GM23338 (cell line): Measurements from ENCODE around the gene MIGA1. TPM values are rescaled to one million over a fixed set of nuclear protein-coding genes. Genes with fewer than 3 reads are reported as not detected.

ENCODE experiments used
- ATAC-seq: fragments of 200-7000 bp; cut with Tn5 transposase; 3 replicates; pipeline ENCODE4 v1.9.1; 2020
- DNase-seq: peaks from one replicate; pipeline ENCODE4 v3.0.0-alpha.2; 2015; ENCODE audit warnings: low spot score
- H2AFZ ChIP-seq: fragments of 200-600 bp; sonication (generic); 2 replicates; pipeline ENCODE4 v1.8.0; 2016; ENCODE audit warnings: antibody characterized with exemption, mild to moderate bottlenecking, moderate library complexity
- H3F3A ChIP-seq: fragments of 200-600 bp; sonication (generic); replicated peaks from 2 replicates; pipeline ENCODE4 v1.8.0; 2017; ENCODE audit warnings: antibody characterized with exemption, mixed run types, low read depth
- H3K27ac ChIP-seq: fragments of 200-600 bp; sonication (generic); 2 replicates; pipeline ENCODE4 v1.6.1; 2016; ENCODE audit warnings: low read depth
- H3K27me3 ChIP-seq: fragments of 200-600 bp; sonication (generic); 2 replicates; pipeline ENCODE4 v1.8.0; 2016; ENCODE audit warnings: mild to moderate bottlenecking, mixed run types, moderate library complexity; ENCODE audit not compliant: insufficient read depth
- H3K36me3 ChIP-seq: fragments of 200-600 bp; sonication (generic); 2 replicates; pipeline ENCODE4 v1.8.0; 2016; ENCODE audit warnings: mild to moderate bottlenecking; ENCODE audit not compliant: insufficient read depth
- H3K4me1 ChIP-seq: fragments of 200-600 bp; sonication (generic); 2 replicates; pipeline ENCODE4 v1.8.0; 2016; ENCODE audit warnings: mild to moderate bottlenecking, moderate library complexity; ENCODE audit not compliant: insufficient read depth
- H3K4me2 ChIP-seq: fragments of 200-600 bp; sonication (generic); 2 replicates; pipeline ENCODE4 v1.7.1; 2017; ENCODE audit warnings: mixed run types
- H3K4me3 ChIP-seq: fragments of 200-600 bp; sonication (generic); 2 replicates; pipeline ENCODE4 v1.6.1; 2016; ENCODE audit warnings: mixed run types
- H3K79me2 ChIP-seq: fragments of 200-600 bp; sonication (generic); replicated peaks from 2 replicates; pipeline ENCODE4 v1.8.0; 2017; ENCODE audit warnings: mild to moderate bottlenecking; ENCODE audit not compliant: insufficient read depth
- H3K9me2 ChIP-seq: fragments of 200-600 bp; sonication (generic); 2 replicates; pipeline ENCODE4 v1.8.0; 2017; ENCODE audit not compliant: insufficient read depth
- H4K20me1 ChIP-seq: fragments of 200-600 bp; sonication (generic); replicated peaks from 2 replicates; pipeline ENCODE4 v1.8.0; 2017; ENCODE audit warnings: mild to moderate bottlenecking; ENCODE audit not compliant: insufficient read depth
- H3K27ac Mint-ChIP-seq: 2 replicates; pipeline ENCODE4 v1.8.0; 2020; ENCODE audit warnings: inconsistent platforms, mild to moderate bottlenecking, moderate library complexity, mixed read lengths
- H3K27me3 Mint-ChIP-seq: 3 replicates; pipeline ENCODE4 v1.8.0; 2022; ENCODE audit warnings: low read depth, mild to moderate bottlenecking, moderate library complexity, mixed read lengths, inconsistent platforms; ENCODE audit not compliant: insufficient read depth, poor library complexity
- H3K36me3 Mint-ChIP-seq: 3 replicates; pipeline ENCODE4 v1.8.0; 2021; ENCODE audit warnings: low read depth, mild to moderate bottlenecking, inconsistent platforms, moderate library complexity, mixed read lengths
- H3K4me1 Mint-ChIP-seq: 3 replicates; pipeline ENCODE4 v1.8.0; 2020; ENCODE audit warnings: mild to moderate bottlenecking, inconsistent platforms, mixed read lengths
- H3K4me3 Mint-ChIP-seq: 3 replicates; pipeline ENCODE4 v1.8.0; 2021; ENCODE audit warnings: moderate library complexity, mild to moderate bottlenecking, inconsistent platforms, mixed read lengths
- H3K9me3 Mint-ChIP-seq: 3 replicates; pipeline ENCODE4 v1.8.0; 2020; ENCODE audit warnings: moderate library complexity, mild to moderate bottlenecking, inconsistent platforms, mixed read lengths
- CREB1 ChIP-seq: fragments of 250-450 bp; sonication (Bioruptor Pico); IDR thresholded peaks from 2 replicates; pipeline ENCODE4 v1.5.0; 2020; ENCODE audit warnings: low read depth, mild to moderate bottlenecking, moderate library complexity
- ETS1 ChIP-seq: IDR thresholded peaks from 2 replicates; pipeline ENCODE4 v1.6.1; 2016; ENCODE audit warnings: antibody characterized with exemption
- EZH2phosphoT487 ChIP-seq: fragments of 200-600 bp; sonication (generic); IDR thresholded peaks from one replicate; pipeline ENCODE4 v1.8.1; 2018; ENCODE audit warnings: antibody characterized with exemption; ENCODE audit not compliant: unreplicated experiment
- NANOG ChIP-seq: IDR thresholded peaks from 2 replicates; pipeline ENCODE4 v1.6.1; 2016; ENCODE audit warnings: antibody characterized with exemption, borderline replicate concordance
- POLR2AphosphoS5 ChIP-seq: IDR thresholded peaks from 2 replicates; pipeline ENCODE4 v1.6.1; 2016; ENCODE audit warnings: antibody characterized with exemption, low read depth
- REST ChIP-seq: IDR thresholded peaks from one replicate; pipeline ENCODE4 v1.6.1; 2018; ENCODE audit warnings: antibody characterized with exemption; ENCODE audit not compliant: unreplicated experiment
- STAT1 ChIP-seq: IDR thresholded peaks from one replicate; pipeline ENCODE4 v1.6.1; 2016; ENCODE audit warnings: antibody characterized with exemption; ENCODE audit not compliant: unreplicated experiment
- ZNF114 ChIP-seq: fragments of 250-450 bp; sonication (Bioruptor Pico); IDR thresholded peaks from 2 replicates; pipeline ENCODE4 v1.5.0; 2020; ENCODE audit warnings: mild to moderate bottlenecking, moderate library complexity
- ZNF331 ChIP-seq: fragments of 250-450 bp; sonication (Bioruptor Pico); IDR thresholded peaks from 2 replicates; pipeline ENCODE4 v1.5.0; 2020; ENCODE audit warnings: low read depth, mild to moderate bottlenecking, moderate library complexity
- polyA plus RNA-seq: library from polyadenylated mRNA; unstranded; fragments of >200 nt; fragmentation: Nextera tagmentation; extraction: Ambion mirVana; gene quantifications from 2 replicates; pipeline ENCODE4 v1.2.1, GENCODE V29; 2016
- total RNA-seq: library from RNA; depleted of rRNA; stranded (reverse); fragments of >200 nt; shearing (Covaris generic); gene quantifications from 2 replicates; pipeline ENCODE4 v1.2.3, GENCODE V29; 2014
- TF ChIP-seq, protein P1 (sequence below), 2 experiments: fragments of 200-600 bp in 1 of 2; sonication (generic) in 1 of 2; conservative IDR thresholded peaks; 2 replicates each; pipeline versions ENCODE4 v1.5.1 to v1.6.1; 2016 to 2017; ENCODE audit warnings: antibody characterized with exemption in 2 of 2, low read depth in 2 of 2, mild to moderate bottlenecking in 2 of 2, moderate library complexity in 1 of 2

The MIGA1 gene
- total and polyA plus RNA-seq, 2 experiments from 2014 or later: 3.4 to 7.5 TPM

GRCh38 chr1:77831976-77832711 lies 52.7 kb downstream of the MIGA1 start (continued):
- no peak for TF ChIP-seq STAT1
- TF ChIP-seq, protein P1, sequence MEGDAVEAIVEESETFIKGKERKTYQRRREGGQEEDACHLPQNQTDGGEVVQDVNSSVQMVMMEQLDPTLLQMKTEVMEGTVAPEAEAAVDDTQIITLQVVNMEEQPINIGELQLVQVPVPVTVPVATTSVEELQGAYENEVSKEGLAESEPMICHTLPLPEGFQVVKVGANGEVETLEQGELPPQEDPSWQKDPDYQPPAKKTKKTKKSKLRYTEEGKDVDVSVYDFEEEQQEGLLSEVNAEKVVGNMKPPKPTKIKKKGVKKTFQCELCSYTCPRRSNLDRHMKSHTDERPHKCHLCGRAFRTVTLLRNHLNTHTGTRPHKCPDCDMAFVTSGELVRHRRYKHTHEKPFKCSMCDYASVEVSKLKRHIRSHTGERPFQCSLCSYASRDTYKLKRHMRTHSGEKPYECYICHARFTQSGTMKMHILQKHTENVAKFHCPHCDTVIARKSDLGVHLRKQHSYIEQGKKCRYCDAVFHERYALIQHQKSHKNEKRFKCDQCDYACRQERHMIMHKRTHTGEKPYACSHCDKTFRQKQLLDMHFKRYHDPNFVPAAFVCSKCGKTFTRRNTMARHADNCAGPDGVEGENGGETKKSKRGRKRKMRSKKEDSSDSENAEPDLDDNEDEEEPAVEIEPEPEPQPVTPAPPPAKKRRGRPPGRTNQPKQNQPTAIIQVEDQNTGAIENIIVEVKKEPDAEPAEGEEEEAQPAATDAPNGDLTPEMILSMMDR (conservative IDR thresholded peaks at IDR 0.05; ENCODE audit: low read depth in 2 of 2): no peak
- no peak for TF ChIP-seq ETS1
- TF ChIP-seq ZNF114 (CRISPR knock-in tag): no peak
- TF ChIP-seq REST: no peak

GRCh38 chr1:77832901-77833300 lies 53.5 kb downstream of the MIGA1 start:
- H3K27me3 ChIP-seq: no peaks in the 10 kb centered on the region
- DNase-seq (no peak), ATAC-seq (no peak)
- Mint-ChIP-seq H3K27me3 (peaks cover 1% of the 10 kb centered on the region), H3K36me3 (no peaks in the 10 kb centered on the region), H3K27ac (no peak overlapping the region), H3K4me1 (peaks cover 4% of the 10 kb centered on the region; the same call in 2 of the 3 replicates), H3K4me3 (no peak overlapping the region), H3K9me3 (no peaks in the 10 kb centered on the region)
- TF ChIP-seq REST: no peak
- no peak for TF ChIP-seq CREB1 (CRISPR knock-in tag)
- no peak for TF ChIP-seq POLR2AphosphoS5
- TF ChIP-seq ZNF331 (CRISPR knock-in tag): no peak
- TF ChIP-seq, protein P1 (conservative IDR thresholded peaks at IDR 0.05; ENCODE audit: low read depth in 2 of 2): no peak
- TF ChIP-seq EZH2phosphoT487: no peak
- TF ChIP-seq NANOG: no peak
- no peaks in the 10 kb centered on the region for H3K9me2 ChIP-seq
- H3K79me2 ChIP-seq: no peaks in the 10 kb centered on the region
- no peak overlapping the region for H3K4me2 ChIP-seq
- H3K36me3 ChIP-seq: no peaks in the 10 kb centered on the region
- H3F3A ChIP-seq: no peaks in the 10 kb centered on the region
- H3K4me3 ChIP-seq: no peak overlapping the region
- no peaks in the 10 kb centered on the region for H4K20me1 ChIP-seq
- H3K4me1 ChIP-seq: 0 out of 2 replicates have a peak, but pooled peaks cover 4% of the 10 kb centered on the region
- H3K27ac ChIP-seq: no peak overlapping the region
- H2AFZ ChIP-seq: no peak overlapping the region
